Ramos (cell line): Measurements from ENCODE around the gene IGLL5.
"Not testable (repeated sequence)": the region's sequence is repeated elsewhere in the genome, so short reads cannot be mapped to it uniquely, and the experiment has no call there.

Source experiments
- in situ Hi-C: fragments of 300-500 bp; cut with MboI; formaldehyde crosslinking; loops from one replicate; pipeline ENCODE4 v1.14.3; 2022; ENCODE audit warnings: low sequenced_read_pairs; ENCODE audit not compliant: unreplicated experiment

The IGLL5 gene

DNA sequence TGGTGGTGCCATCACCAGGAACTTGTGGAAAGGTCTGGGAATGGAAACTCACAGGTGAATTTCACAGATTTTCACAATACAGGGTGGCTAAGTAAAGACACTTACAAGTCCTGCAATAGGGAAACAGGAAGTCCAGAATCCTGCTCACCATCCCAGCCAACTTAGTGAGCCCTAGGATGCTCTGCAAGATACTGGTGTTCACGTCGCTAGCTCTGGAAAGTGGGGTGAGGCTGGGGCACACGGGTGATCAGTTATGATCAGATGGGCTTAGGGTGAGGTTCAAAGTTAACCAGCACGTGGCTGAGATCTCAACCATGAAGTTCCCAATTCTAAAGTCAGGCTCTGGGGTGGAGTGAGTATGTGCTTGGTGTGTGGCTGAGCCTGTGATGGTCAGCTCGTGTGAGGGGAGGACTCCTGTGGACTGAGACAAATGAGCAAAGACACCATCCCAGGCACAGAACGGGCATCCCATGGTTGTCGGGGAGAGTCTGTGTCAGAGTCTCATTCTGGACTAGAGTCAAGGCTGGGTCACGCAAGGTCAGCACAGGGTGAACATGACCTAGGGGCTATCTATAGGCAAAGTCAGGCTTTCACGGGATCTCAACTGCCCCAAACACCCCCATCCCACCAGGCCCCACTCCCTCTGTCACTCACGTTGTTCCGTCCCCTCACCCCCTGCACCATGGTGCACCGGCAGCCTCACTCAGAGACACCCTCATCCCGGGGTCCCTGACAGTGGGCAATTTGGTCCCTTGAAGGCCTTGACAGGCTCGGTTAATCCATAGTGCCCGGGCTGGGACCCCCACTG lies 23.9 kb downstream of the IGLL5 start:
- in situ Hi-C loops, result no loop called here

DNA sequence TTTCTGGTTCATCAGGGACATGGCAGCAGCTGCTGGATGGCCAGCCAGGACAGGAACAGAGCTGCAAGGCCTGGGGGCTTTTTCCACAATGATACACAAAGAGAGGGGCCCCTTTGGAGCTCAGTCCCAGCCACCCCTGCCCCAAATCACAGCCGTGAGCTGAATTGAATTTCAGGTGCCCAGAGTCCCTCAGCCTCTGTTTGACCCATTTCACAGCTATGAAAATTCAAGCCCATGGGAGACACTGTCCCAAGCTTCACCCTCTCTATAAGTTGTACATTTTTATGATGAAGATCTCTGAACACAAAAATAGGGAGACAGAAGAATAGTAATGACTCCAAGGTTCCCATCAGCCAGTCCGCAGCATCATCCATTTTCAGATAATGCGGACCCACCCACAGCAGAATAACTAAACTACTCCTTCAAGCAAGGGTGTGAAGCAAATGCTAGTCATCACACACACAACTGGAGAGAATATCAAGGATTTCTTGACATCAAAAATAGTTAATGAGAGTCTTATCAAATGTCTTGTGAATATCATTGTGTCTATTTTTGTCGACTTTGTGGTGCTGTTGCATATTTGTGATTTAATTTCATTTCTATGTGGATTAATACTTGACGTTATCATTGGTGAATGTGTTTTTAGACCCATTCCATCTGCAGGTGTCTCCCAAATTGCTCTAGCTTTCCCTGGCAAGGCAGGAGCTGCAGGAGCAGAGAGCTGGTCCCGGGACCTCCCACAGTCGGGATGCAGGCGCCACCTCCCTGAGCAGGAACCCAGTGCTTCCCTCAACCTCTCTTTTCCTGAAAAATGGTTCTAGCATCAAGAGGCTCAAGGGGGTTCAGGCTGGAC lies 24.7 kb downstream of the IGLL5 start:
- in situ Hi-C loops, result no loop called here

DNA sequence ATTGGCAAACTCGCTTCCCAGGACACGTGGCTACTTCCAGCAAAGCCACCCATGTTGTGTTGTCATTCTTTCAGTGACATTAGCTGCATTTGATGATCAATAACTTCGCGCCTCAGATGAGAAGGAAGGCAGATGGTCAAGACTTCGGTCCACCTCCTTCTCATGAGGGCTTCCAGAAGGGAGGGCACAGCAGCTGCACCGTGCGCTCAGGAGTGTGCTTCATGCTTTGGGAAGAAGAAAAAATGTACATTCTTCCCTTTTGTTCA lies 25.3 kb downstream of the IGLL5 start:
- in situ Hi-C loops, result no loop called here

DNA sequence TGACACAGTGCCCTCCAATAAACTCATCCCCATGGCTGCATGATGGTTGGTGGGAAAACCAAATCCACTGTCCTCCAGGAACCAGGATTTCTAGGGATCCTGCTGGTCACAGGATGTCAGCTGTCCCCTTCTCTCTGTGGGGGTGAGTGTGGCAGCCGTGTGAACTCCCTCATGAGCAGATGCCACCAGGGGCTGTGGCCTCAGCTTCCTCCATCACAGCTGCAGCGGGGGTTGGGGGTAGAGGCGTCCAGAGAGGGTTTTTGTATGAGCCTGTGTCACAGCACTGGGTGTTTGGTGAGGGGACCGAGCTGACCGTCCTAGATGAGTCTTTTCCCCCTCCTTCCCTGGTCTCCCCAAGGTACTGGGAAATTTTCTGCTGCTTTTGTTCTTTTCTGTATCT lies 26.4 kb downstream of the IGLL5 start:
- in situ Hi-C loops, result no loop called here

DNA sequence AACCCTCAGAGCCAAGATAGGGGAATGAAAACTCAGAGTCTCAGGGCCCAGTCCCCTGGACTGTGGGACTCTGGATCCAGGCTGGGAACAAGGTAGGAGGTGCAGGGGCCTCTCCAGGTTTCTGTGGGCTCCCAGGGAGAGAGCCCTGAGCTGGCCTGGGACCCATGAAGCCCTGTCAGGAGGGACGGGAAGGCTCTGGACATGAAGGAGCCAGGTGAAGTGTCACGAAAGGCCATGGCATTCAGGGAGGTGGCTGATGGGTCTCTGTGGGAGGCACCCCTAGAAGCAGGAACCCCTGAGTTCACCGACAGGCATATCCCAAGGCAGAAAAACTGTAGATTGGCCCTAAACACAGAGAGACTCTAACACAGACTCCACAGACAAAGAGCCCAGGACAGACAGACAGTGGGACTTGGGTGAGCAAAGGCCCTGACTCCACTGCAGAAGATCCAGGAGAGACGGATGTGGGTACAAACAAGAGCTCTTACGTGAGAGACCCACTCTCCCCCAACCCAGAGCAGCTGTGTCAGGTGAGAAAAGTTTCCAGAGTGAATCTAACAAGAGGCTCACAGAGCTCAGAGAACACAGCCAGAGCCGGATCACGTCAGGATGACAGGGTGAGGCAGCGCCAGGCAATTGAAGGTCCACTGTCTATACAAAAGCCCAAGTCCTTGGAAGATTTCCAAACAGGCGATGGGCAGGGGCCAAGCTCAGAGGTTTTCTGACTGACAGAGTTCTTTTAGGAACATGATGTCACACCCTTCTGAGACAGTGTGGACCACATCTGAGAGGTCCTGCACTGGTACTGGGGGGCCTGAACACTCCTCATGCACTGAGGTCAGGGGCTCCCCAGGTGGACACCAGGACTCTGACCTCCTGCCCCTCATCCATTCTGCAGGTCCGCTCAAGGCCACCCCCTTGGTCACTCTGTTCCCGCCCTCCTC lies 27.4 kb downstream of the IGLL5 start:
- in situ Hi-C loops, result no loop called here

DNA sequence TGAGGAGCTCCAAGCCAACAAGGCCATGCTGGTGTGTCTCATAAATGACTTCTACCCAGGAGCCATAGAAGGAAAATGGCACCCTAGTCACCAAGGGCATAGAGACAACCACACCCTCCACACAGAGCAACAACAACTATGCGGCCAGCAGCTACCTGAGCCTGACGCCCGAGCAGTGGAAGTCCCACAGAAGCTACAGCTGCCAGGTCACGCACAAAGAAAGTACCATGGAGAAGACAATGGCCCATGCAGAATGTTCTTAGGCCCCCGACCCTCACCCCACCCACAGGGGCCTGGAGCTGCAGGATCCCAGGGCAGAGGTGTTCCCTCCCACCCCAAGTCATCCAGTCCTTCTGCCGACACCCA lies 28.0 kb downstream of the IGLL5 start:
- in situ Hi-C loops, result no loop called here

DNA sequence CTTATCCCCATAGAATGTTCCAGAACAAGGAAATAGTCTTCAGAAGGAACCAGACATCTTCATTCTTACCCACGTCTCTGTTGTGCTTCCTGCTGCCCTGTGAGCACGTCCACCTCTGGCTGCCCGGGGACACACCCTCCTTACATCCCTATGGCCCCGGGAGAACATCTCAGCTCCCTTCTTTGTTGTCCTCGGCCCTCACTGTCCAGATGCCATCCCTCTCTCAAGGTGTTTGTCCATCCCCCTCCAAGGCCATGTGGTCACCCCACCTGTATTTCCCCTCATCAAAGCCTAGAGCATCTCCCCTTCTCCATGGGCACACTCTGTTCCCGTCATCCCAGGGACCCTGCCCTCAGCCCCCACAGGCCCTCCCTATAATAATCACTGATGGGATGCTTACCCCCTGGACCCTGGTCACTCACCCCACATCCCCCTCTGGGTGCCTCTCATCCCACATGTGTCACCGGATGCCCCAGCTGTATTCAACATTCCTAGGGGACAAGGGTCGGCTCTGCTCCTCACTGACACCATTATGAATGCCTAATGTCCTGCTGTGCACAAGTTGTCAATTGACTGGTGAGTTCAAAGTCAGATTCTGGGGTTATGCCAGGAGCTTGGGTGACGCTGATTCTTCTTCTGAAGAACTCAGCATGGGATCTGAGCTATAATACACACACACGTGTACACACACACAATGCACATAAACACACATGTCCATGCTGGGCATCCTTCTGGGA lies 28.8 kb downstream of the IGLL5 start:
- in situ Hi-C loops, result no loop called here

DNA sequence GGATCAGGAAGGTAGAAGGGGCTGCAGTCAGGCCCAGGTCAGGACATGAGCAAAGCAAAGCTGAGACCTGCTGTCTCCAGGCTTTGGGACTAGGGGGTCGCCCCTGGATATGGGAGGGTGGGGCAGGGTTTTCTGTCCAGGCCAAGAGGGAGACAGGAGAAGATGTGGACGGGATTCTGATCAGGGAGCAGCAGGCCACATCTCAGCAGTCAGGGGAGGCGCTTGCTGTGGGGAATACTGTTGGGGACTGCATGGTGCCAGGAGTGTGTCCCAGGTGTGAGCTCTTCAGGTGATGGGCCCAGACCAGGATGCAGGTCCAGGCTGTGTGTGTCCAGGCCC lies 29.3 kb downstream of the IGLL5 start:
- in situ Hi-C loops, result no loop called here

DNA sequence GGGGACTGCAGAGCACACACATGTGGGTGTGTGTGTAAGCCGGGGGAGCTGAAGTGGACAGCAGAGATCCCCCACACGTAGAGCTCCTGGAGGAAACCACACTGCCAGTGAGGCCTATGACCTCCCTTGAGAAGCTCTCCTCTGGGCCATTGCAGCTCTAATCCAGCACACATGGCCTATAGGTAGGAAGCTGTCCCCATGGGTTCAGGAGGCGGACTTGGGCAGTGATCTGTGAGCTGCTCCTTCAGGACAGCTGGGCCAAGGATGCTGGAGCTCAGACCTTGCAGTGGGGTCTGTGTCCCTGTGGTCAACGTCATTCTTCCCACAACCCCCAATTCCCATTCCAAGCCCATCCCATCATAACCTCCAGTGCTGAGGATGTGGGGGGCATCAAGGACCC lies 29.8 kb downstream of the IGLL5 start:
- in situ Hi-C loops, result no loop called here

DNA sequence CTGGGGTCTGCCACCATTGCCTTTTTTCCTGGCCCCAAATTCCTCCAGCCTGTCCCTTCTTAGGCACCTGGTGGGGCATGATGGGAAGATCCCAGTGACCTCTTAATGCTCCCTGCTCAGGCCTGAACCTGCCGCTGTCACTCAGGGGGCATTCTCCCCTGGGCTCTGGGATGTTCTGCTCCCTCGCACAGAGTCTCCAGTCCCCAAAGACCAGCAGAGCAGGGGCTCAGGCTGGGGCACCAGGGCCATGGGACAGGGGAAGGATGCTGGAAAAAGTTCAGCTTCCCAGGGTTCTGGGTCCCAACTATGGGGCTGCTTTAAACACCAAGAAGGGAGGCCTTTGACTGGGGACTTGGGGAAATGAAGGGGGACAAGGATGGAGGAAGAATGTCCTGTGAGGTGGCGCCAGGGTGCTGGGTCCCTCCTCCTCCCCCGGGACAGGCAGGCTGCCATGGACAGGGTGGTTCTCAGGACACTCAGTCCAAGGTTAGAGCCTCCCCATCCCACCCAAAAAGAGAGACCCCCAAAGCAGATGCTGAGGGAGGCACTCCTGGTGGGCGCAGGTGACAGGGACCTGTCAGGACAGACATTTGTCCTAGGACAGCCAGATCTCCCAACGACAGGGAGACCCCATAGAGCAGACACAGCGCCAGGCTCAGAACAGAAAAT lies 30.8 kb downstream of the IGLL5 start:
- in situ Hi-C loops, result no loop called here

DNA sequence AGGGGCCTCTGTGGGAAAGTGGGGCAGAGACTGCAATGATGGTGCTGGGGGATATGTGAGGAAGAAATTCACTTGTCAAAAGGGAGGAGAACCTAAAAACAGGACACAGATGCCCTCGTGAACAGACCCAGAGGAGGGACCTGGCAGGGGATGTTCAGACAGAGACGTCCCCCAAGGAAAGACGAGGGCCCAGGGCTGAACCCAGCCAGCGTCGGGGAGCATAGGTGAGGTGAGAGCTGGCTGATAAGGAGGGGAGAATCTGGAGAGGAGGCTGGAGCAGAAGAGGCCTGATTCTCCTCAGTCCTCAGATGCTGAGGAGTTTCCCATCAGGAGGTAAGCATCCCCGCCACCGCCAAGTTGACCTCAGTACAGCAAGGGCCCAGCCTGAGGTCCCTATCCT lies 31.4 kb downstream of the IGLL5 start:
- in situ Hi-C loops, result no loop called here

DNA sequence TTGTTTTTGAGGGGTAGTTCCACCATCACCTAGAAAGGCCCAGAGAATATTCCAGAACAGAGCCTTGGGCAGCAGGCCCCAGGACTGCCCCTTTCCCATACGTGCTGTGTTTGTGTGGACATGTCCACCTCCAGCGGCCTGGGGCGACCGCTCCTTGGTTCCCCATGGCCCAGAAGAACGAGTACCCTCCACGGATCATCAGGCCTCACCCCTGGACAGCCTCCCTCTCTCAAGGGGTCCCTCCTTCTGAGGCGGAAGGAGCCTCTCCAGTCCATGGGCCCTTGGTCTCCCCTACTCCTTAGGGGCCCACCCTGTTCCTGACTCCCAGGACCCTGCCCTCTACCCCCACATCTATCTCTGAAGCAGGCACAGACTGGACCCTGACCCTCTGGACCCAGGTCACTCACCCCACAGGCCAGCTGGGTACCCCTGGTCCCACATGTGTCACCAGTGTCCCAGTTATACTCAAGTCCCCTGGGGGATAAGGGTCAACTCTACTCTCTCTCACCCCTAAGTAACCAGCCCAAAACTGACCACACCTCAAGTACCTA lies 32.6 kb downstream of the IGLL5 start:
- in situ Hi-C loops, result no loop called here

DNA sequence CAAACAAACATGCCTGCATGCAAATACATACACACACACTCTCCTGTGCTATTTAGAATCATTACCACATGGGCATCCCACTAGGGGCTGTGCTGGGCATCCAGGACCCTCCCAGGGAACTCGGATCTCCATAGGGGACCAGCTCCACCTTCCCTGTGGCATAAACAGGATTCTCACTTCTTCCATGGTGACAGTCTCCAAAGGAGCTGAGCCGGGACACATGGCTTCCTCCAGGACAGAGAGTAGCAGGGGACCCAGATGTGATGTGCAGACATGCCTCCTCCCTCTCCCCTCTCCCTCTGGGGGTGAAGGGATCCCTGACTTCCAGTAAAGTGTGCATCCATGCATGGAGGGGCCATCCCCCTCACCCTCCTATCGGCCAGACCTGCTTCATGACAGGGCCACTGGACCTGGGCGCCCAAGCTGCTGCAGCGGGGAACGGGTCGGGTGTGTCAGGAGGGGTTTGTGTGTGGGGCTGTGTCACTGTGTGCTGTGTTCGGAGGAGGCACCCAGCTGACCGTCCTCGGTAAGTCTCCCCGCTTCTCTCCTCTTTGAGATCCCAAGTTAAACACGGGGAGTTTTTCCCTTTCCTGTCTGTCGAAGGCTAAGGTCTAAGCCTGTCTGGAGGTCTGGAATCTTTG lies 33.4 kb downstream of the IGLL5 start:
- in situ Hi-C loops, result no loop called here

DNA sequence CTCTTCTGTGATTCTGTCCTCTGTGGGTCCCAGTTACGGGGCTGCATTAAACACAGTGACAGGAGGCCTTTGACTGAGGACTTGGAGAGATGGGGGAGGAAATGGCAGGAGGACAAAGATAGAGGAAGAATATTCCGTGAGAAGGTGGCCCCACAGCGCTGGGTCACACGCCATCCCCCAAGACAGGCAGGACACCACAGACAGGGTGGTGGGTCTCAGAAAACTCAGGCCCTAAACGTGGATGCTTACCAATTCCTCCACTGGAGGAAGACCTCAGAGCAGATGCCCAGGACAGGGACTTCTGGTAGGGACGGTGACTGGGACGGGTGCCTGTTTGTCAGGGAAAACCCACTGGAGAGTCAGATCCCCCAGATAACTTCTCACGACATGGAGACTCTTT lies 34.0 kb downstream of the IGLL5 start:
- in situ Hi-C loops, result no loop called here

DNA sequence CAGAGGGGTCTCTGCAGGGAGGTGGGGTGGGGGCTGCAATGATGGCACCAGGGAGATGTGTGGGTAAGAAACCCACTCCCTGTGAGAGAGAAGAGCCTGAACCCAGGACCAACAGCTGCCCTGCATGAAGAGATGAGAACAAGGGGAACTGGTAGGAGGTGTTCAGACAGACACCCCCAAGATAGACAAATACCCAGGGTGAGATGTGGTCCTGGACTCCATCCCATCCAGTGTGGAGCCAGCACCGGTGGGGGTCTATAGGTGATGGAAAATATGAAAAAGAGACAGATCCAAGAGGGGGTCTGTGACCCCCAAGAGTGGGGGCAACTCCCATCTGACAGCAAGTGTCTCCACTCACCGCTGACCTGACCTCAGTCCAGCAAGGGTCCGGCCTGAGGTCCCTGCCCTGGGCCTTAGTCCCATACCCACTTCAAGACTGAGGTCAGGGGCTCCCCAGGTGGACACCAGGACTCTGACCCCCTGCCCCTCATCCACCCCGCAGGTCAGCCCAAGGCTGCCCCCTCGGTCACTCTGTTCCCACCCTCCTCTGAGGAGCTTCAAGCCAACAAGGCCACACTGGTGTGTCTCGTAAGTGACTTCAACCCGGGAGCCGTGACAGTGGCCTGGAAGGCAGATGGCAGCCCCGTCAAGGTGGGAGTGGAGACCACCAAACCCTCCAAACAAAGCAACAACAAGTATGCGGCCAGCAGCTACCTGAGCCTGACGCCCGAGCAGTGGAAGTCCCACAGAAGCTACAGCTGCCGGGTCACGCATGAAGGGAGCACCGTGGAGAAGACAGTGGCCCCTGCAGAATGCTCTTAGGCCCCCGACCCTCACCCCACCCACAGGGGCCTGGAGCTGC lies 34.7 kb downstream of the IGLL5 start:
- in situ Hi-C loops, result not testable (repeated sequence)

DNA sequence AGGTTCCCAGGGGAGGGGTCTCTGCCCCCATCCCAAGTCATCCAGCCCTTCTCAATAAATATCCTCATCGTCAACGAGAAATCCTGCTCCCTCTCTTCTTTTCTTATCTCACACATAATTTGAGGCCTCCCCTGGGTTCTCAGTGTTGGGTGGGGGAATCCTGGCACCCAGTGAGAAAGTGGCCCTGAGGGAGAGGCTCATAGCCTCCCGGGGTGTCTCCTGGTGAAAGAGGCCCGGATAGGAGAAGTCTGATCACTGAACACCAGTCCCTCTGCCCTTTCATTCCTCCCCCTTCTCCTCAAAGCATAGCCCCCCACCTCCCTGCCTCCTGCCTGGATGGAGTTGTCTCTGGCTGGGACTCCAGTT lies 35.3 kb downstream of the IGLL5 start:
- in situ Hi-C loops, result no loop called here

DNA sequence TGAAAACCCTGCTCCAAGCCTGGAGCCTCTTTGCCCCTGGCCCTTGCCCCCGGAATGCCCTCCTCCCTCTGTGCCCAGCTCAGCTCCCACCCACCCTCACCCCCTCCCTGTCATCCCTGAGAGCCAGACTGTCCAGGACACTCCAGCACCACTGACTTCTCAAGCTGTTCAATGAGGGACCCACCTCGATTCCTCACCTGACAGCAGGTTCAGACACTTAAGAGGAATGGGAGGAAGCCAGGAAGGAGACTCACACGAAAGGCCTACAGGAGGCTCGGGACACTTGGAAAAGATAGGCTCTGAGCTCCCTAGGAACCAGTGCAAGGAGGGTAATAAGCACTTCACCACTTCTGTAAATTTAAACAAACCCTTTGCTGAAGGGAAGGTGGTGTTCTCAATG lies 35.8 kb downstream of the IGLL5 start:
- in situ Hi-C loops, result no loop called here

DNA sequence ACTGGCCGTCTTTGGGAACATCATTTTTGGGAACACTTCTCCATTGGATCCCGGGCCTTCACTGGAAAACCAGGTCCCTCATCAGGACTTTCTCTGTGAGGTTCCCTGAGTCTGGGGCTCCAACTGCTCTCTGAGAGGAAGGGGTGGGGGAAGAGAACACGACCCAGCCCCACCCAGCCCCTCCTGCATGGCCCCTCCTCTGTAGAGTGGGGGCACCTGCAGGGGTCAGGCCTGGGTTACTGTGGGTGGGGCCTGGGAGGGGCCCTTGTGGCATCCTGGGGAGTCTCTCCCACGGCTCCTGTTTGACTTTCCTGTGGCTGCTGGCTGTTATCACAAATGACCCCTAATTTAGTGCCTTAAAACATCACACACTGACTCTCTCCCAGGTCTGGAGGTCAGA lies 36.3 kb downstream of the IGLL5 start:
- in situ Hi-C loops, result no loop called here
